GM21825 (cell line): Measurements from ENCODE around the gene TSC22D3.
"Not testable (repeated sequence)": the region's sequence is repeated elsewhere in the genome, so short reads cannot be mapped to it uniquely, and the experiment has no call there.

Source experiments
- ATAC-seq: cut with Tn5 transposase; IDR thresholded peaks from one replicate; pipeline ENCODE4 v1.9.1; 2021; ENCODE audit warnings: mild to moderate bottlenecking, moderate library complexity; ENCODE audit not compliant: unreplicated experiment

Gene TSC22D3

GRCh38 chrX:107775734-107776511 is at the start of gene TSC22D3:
TSS of gene TSC22D3 (minus strand) at chrX:107775787. CDS start at chrX:107775419, 368 bp downstream.
- ATAC-seq = peak; percentile 79

- ATAC-seq = no peak
Observed at GRCh38 chrX:107823456-107823855, 47.9 kb upstream of the TSC22D3 start.

GRCh38 chrX:107823042-107823441 is 47.5 kb upstream of the TSC22D3 start:
- no peak for ATAC-seq

GRCh38 chrX:107818900-107819521 is 43.4 kb upstream of the TSC22D3 start:
- no peak for ATAC-seq

- ATAC-seq = not testable (repeated sequence)
Observed at GRCh38 chrX:107810053-107810452, 34.5 kb upstream of the TSC22D3 start.

GRCh38 chrX:107805179-107805578 is 29.6 kb upstream of the TSC22D3 start:
- no peak for ATAC-seq

GRCh38 chrX:107804427-107804826 is 28.8 kb upstream of the TSC22D3 start:
- ATAC-seq = no peak

- no peak for ATAC-seq
Observed at GRCh38 chrX:107787827-107788226, 12.2 kb upstream of the TSC22D3 start.

GRCh38 chrX:107780525-107780924 is 4.9 kb upstream of the TSC22D3 start:
- ATAC-seq = no peak

GRCh38 chrX:107777536-107777832 is 1.9 kb upstream of the TSC22D3 start, which contains the start of gene NCBP2L:
TSS of gene NCBP2L (plus strand) at chrX:107777733. CDS start at chrX:107794221, 16,488 bp downstream.
- ATAC-seq = no peak

DNA sequence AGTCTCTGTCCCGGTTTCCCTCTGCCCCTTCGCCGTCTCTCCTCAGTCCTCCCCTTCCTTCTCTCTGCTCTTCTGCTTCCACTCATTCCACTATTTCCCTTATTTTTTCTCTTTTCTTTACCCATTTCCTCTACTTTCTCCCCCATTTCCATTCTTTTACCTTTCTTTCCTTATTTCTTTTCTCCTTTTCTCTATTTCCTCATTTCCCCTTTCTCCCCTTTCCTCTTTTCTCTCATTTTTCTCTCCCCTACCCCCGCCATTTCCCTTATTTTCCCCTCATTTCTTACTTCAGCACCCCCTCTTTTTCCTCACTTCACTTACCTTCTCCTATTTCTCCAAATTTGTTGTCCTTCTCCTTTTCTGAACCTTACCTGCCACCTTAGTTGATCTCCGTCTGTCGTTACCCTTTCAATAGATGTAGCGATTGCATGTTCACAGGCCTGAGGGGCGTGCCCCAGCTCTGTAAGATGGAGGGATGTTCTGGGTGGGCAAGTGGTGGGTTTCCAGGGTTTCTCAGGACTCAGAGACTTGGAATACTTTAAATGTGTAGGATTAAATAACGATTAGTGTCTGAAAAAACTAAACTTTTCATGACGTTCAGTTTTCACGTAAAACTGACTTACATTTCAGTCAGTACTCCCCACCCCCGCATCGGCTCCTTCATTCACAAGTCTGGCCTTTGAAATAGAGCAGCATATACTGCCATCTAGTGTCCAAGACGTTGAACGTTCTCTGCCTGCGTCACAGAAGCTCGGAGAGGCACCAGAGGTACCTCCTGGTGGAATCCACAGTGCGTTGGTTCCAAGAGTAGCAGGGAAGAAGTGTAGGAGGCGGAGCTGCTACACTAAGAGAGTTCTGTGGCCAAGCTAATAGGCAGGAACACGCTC is 1.3 kb upstream of the TSC22D3 start:
- peak; percentile 76 for ATAC-seq

DNA sequence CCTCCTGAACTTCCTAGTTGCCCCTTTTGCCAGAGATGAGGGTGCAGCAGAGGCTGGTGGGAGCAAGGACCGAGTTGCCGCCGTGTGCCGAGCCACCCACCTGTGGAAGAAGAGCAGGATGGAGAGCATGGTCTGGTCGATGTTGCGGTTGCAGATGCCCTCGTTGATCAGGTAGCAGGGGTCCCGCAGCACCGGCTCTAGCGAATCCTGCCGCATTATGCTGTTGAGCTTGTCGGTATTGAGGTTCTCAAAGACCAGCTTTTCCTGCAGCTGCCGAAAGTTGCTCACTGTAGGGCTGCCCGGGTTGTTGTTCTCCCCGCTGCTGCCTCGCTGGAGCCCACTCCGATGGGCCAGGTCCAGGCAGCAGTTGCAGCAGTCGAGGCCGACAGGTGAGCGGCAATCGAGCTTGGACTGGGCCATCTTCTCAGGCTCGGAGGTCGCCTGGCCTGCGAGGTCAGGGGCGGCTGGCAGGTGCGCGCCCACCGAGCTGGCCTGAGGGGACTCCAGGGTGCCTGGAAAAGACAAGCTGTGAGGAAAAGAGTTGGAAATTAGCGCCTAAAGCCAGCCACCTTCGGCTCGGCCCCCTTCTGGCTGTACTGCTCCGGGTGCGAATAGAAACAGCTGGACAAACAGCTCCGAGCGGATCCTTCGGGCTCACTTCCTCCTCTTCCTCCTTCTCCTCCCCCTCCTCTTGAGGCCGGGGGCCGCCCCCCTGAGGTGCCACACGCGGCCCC is 420 bp downstream of the TSC22D3 start:
- peak; percentile 27 for ATAC-seq

DNA sequence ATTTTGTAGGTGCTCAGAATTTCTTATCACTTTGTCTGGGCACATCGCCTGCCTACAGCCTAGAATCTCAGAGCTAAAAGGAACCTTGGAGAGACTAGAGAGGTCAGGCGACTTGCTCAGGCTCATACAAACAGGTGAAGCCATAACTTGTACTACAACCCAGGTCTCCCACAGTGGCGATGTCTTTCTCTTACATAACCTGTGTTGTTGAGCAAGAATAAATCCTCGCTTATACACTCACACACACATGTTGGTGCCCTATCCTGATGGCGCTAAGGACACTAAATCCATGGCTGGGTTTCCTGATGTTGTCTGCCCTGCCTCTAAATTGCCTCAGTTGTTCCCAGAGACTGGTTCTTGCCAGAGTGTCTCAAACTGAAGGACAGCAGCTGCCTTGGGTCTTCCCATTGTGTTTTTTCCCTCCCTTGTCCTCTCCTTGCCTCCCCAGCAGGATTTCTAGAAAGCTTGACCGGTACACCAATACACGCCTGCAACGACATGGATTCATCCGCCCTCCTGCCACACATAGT is 1.6 kb downstream of the TSC22D3 start:
- ATAC-seq = no peak

- ATAC-seq = no peak
Observed at GRCh38 chrX:107773206-107773605, 2.4 kb downstream of the TSC22D3 start.

DNA sequence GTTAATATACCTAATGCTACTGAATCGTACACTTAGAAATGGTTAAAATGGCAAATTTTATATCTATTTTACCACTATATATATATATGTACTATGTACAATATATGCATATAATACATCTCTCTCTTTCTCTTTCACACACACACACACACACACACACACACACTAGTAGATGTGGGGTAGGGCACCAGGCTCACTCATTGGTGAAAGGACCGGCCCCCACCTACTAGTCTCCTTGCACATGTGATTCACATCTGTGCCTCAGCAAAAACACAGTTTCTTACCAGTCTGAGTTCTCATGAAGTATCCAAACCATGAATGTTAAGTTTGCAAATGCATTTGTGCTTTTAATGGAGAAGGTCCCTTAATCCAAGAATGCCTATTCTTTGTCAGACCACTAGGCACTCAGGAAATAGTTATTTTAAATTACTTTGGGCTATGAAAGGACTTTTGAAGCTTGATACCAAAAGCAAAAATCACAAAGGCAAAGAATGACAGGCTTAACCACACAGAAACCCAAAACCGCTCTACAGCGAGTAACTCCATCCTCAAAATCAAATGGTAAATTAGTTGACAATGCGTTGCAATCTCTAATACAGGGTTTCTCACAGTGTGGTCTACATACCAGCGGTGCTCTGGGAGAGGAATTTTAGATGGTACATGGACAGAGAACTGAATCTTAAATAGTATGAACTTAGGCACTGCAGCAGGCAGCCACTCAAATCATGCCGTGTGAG is 5.8 kb downstream of the TSC22D3 start:
- no peak for ATAC-seq

DNA sequence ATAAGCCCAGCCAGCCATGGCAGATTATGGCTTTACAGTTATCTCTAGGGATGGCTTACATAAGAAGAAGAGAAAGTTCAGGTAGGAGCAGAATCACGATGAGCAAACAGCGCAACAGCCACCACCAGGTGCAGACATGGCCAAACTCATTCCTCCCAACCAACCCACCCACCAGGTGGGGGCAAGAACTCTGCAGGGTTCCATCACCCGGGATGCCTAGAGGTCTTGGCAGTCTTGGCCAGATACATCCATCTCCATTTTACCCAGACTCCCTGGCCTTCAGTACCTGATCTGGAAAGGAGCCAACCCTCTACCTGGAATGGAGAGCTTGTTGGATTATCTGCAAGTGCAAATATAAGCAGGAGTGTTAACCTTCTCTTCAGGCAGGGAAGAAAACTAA is 7.5 kb downstream of the TSC22D3 start:
- ATAC-seq = no peak

DNA sequence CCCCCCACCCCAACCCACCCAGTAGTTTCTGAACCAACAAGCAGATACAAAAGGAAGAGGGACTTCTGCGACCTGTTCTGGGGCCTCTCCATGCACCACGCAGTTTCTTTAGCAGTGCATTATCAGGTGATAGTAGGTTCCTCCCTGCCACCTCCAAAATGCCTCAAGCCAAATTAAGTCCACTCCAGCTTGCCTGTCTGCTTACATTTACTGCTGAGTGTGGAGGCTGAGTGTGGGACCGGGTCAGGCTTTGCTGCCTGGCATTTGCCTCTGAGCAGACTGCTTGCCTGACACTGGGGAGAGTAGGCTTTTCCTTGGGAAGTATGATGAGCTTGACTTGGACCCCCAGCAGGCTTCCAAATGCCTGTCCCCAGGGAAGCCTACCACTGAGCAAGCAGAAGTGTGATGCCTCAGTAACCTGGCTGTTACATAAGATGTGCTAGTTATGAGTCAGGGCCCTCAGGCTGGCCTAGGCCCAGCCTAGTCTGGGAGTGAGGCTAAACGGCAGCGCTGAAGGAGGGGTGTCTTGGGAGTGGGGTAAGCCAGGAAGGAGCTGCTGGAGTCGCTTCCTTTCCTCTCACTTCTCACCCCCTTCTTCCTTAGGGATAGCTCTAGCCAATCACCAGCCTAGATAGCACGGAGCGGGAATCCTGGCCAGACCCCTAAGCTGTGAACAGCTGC is 9.0 kb downstream of the TSC22D3 start:
- ATAC-seq = no peak

DNA sequence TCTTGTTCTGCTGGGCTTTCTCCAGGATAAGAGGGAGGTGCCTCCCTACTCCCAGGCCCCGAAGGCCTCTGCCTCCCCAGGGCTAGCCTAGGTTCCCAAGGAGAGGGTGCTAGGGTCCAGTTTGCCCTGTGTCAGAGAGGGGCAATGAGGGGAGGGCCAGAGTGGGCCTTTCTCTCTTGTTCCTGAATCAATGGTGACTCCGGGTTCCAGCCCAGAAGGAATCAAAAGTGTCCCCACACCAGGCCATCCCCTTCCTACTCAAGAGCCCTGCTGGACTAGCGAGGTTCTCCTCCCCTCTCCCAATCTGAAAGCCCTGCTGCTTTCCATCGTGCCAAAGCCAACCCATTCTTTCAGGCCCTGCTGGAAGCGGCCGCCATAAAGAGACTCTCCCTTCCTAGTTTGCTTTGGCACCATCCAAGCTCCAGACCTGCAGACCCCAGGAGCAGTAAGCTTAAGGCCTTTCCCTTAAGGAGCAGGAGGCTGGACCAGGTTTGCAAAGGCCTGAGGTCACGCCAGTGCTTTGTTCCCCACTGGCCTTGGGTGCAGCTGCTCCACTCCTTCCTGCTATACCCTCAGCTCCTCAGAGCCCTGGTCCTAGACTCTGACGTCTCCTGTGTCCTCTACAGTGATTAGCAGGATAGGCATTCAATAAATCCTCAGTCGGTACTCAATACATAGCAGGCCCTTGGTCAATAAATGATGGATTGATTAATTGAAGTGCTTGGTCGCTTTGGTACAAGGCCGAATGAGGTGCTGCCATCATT is 10.6 kb downstream of the TSC22D3 start:
- no peak for ATAC-seq

DNA sequence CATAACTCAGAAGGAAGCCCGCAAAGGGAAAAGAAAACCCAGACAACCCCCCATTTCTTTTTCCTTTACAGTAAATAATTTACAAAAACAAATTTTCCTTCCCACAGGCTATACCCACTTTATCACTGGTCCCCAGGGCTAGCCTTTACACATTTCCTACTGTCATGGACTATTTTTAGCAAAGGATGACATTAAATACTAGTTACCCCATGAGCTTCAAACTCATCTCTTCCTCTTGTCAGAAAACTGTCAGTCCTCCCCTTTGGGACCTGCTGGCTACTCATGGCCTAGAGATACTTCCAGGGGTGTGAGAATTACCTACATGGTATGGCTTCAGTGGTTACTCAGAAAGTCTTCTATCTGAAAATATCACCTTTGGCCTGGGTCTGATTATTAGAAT is 11.9 kb downstream of the TSC22D3 start:
- ATAC-seq = no peak
